CD14-positive monocyte (primary cell): ENCODE data around the gene MAP10. TPM values are rescaled to one million over a fixed set of nuclear protein-coding genes. Genes with fewer than 3 reads are reported as not detected.
A peak's percentile ranks its signal among the peaks of the same experiment; 100 is the strongest.

Experiments
- DNase-seq, 3 donors: peaks; one replicate each; pipeline ENCODE4 v3.0.0-alpha.2; 2011 to 2022
- H2AFZ ChIP-seq: 2 replicates; pipeline ENCODE4 v1.6.0; 2012; ENCODE audit warnings: mild to moderate bottlenecking, low read depth, low read length, inconsistent platforms; ENCODE audit not compliant: insufficient read depth, poor library complexity, severe bottlenecking
- H3K27ac ChIP-seq, 2 donors: 1 replicate in 1 of 2; 2 replicates in 1 of 2; pipeline ENCODE4 v1.5.1; 2012 to 2013; ENCODE audit warnings: low read length in 2 of 2, control low read depth in 1 of 2, inconsistent platforms in 1 of 2, low read depth in 1 of 2, mild to moderate bottlenecking in 1 of 2
- H3K27me3 ChIP-seq, 2 donors: one replicate each; pipeline versions ENCODE4 v1.6.0 to v1.6.1; 2011 to 2013; ENCODE audit warnings: low read length in 2 of 2; ENCODE audit not compliant: control insufficient read depth in 2 of 2, insufficient read depth in 2 of 2
- H3K36me3 ChIP-seq, 2 donors: replicated peaks in 1 of 2; 1 replicate in 1 of 2; 2 replicates in 1 of 2; pipeline versions ENCODE4 v1.5.1 to v1.6.1; 2012 to 2013; ENCODE audit warnings: low read length in 2 of 2, control low read depth in 1 of 2, inconsistent platforms in 1 of 2, mild to moderate bottlenecking in 1 of 2; ENCODE audit not compliant: insufficient read depth in 2 of 2, control insufficient read depth in 1 of 2
- H3K4me1 ChIP-seq, 2 donors: 1 replicate in 1 of 2; 2 replicates in 1 of 2; pipeline versions ENCODE4 v1.5.1 to v1.6.1; 2012 to 2013; ENCODE audit warnings: low read length in 2 of 2, control low read depth in 1 of 2, inconsistent platforms in 1 of 2, mild to moderate bottlenecking in 1 of 2, moderate library complexity in 1 of 2; ENCODE audit not compliant: insufficient read depth in 2 of 2, control insufficient read depth in 1 of 2
- H3K4me2 ChIP-seq: replicated peaks from 2 replicates; pipeline ENCODE3; 2012; ENCODE audit warnings: low read length, moderate library complexity, mild to moderate bottlenecking; ENCODE audit not compliant: poor library complexity, severe bottlenecking; ENCODE audit errors: extremely low read depth
- H3K4me3 ChIP-seq, 3 experiments: fragments of 200-600 bp in 1 of 3; sonication (generic) in 1 of 3; replicated peaks in 1 of 3; 1 replicate in 2 of 3; 2 replicates in 1 of 3; pipeline ENCODE4 v1.5.1; 2011 to 2013; ENCODE audit warnings: low read length in 3 of 3, mild to moderate bottlenecking in 3 of 3, control low read depth in 2 of 3, low read depth in 2 of 3, inconsistent platforms in 1 of 3, moderate library complexity in 1 of 3
- H3K79me2 ChIP-seq: 2 replicates; pipeline ENCODE4 v1.6.0; 2012; ENCODE audit warnings: mild to moderate bottlenecking, control low read depth, inconsistent platforms, low read length, moderate library complexity; ENCODE audit not compliant: insufficient read depth
- H3K9ac ChIP-seq: 2 replicates; pipeline ENCODE4 v1.6.0; 2017; ENCODE audit warnings: low read length, mild to moderate bottlenecking; ENCODE audit not compliant: insufficient read depth, poor library complexity, severe bottlenecking
- H3K9me3 ChIP-seq, 2 donors: replicated peaks in 1 of 2; 1 replicate in 1 of 2; 2 replicates in 1 of 2; pipeline versions ENCODE4 v1.5.1 to v1.6.1; 2012 to 2013; ENCODE audit warnings: low read length in 2 of 2, control low read depth in 1 of 2; ENCODE audit not compliant: control insufficient read depth in 1 of 2, insufficient read depth in 1 of 2
- H4K20me1 ChIP-seq: 2 replicates; pipeline ENCODE4 v1.6.0; 2012; ENCODE audit warnings: mild to moderate bottlenecking, low read length, control low read depth, moderate library complexity; ENCODE audit not compliant: insufficient read depth
- H3K27ac Mint-ChIP-seq, 7 donors: one replicate each; pipeline ENCODE4 v1.8.0; 2020; ENCODE audit warnings: mild to moderate bottlenecking in 7 of 7, mixed read lengths in 7 of 7, moderate library complexity in 6 of 7, inconsistent platforms in 2 of 7
- H3K27me3 Mint-ChIP-seq, 3 donors: one replicate each; pipeline ENCODE4 v1.8.0; 2021 to 2022; ENCODE audit warnings: low read depth in 3 of 3, mild to moderate bottlenecking in 3 of 3, mixed read lengths in 3 of 3, moderate library complexity in 3 of 3, inconsistent platforms in 1 of 3
- H3K36me3 Mint-ChIP-seq, 2 donors: one replicate each; pipeline ENCODE4 v1.8.0; 2020; ENCODE audit warnings: mixed read lengths in 2 of 2, inconsistent platforms in 1 of 2, mild to moderate bottlenecking in 1 of 2
- H3K4me1 Mint-ChIP-seq: one replicate; pipeline ENCODE4 v1.8.0; 2020; ENCODE audit warnings: mild to moderate bottlenecking, mixed read lengths
- H3K4me3 Mint-ChIP-seq, 2 donors: one replicate each; pipeline ENCODE4 v1.8.0; 2020; ENCODE audit warnings: mild to moderate bottlenecking in 2 of 2, mixed read lengths in 2 of 2, moderate library complexity in 1 of 2
- H3K9me3 Mint-ChIP-seq, 7 donors: one replicate each; pipeline ENCODE4 v1.8.0; 2020 to 2022; ENCODE audit warnings: mixed read lengths in 7 of 7, mild to moderate bottlenecking in 6 of 7, moderate library complexity in 6 of 7, inconsistent platforms in 2 of 7
- CTCF ChIP-seq: fragments of 200-600 bp; IDR thresholded peaks from one replicate; pipeline ENCODE4 v1.8.0; 2022; ENCODE audit warnings: antibody characterized with exemption, mild to moderate bottlenecking
- WGBS: methylation state at CpG from one replicate; pipeline ENCODE4 v1.1.5; 2013; ENCODE audit warnings: missing lambda C conversion rate; ENCODE audit not compliant: insufficient coverage; 5-methylcytosine and 5-hydroxymethylcytosine counted together
- intact Hi-C, 2 donors: fragments of 100-400 bp; cut with micrococcal nuclease; formaldehyde crosslinking; loops; one replicate each; pipeline versions ENCODE4 v1.15.0 to v1.15.1; 2023
- polyA plus RNA-seq, 3 donors: library from polyadenylated mRNA; depleted of rRNA in 1 of 3; unstranded in 2 of 3; stranded (reverse) in 1 of 3; fragments of 300-500 nt in 2 of 3; fragments of >200 nt in 1 of 3; fragmentation: Illumina TruSeq in 2 of 3; gene quantifications; 1 replicate in 2 of 3; 2 replicates in 1 of 3; pipeline ENCODE4 v1.2.3, GENCODE V29; 2012 to 2021

Gene MAP10
- polyA plus RNA-seq, 3 donors: 0.53 to 2.3 (median 1.1) TPM

- Mint-ChIP-seq H3K27me3 (no peaks in the 10 kb centered on the region), H3K27ac (no peak overlapping the region), H3K4me1 (no peaks in the 10 kb centered on the region), H3K9me3 (peaks cover 2 to 16% (median 5%) of the 10 kb centered on the region in 7 donors), H3K4me3 (no peak overlapping the region), H3K36me3 (no peaks in the 10 kb centered on the region)
- Histone ChIP-seq H3K4me1 (no peaks in the 10 kb centered on the region), H3K9ac (no peak overlapping the region), H3K4me2 (no peak overlapping the region), H3K4me3 (no peak overlapping the region), H3K27me3 (no peaks in the 10 kb centered on the region), H3K79me2 (no peaks in the 10 kb centered on the region), H4K20me1 (no peaks in the 10 kb centered on the region), H3K36me3 (no peaks in the 10 kb centered on the region), H3K27ac (no peak overlapping the region), H3K9me3 (no peaks in the 10 kb centered on the region), H2AFZ (no peak overlapping the region)
- TF ChIP-seq CTCF: no peak
- DNase-seq: no peak
- 100% methylated on average over 1 of the region's 2 CpGs for WGBS
- intact Hi-C loops: no loop called here
Measured at GRCh38 chr1:232830661-232831060, 25.4 kb downstream of the MAP10 start.

GRCh38 chr1:232831895-232832294 is 26.7 kb downstream of the MAP10 start:
- no peak overlapping the region for H2AFZ ChIP-seq
- no peak for DNase-seq
- no peaks in the 10 kb centered on the region for H3K9me3 ChIP-seq
- Mint-ChIP-seq H3K36me3 (no peaks in the 10 kb centered on the region), H3K4me1 (no peaks in the 10 kb centered on the region), H3K9me3 (peaks cover 2 to 16% (median 5%) of the 10 kb centered on the region in 7 donors), H3K27ac (peak overlapping the region in 1 of 7 donors; percentile 9), H3K27me3 (no peaks in the 10 kb centered on the region), H3K4me3 (no peak overlapping the region)
- TF ChIP-seq CTCF: no peak
- H3K27ac ChIP-seq: no peak overlapping the region
- H3K4me1 ChIP-seq: no peaks in the 10 kb centered on the region
- no peak overlapping the region for H3K9ac ChIP-seq
- H3K4me3 ChIP-seq: no peak overlapping the region
- no peaks in the 10 kb centered on the region for H3K79me2 ChIP-seq
- no peak overlapping the region for H3K4me2 ChIP-seq
- no peaks in the 10 kb centered on the region for H3K36me3 ChIP-seq
- intact Hi-C loops: no loop called here
- no peaks in the 10 kb centered on the region for H4K20me1 ChIP-seq
- no peaks in the 10 kb centered on the region for H3K27me3 ChIP-seq
- no CpG with 5 or more reads among the region's 2 CpGs for WGBS
